Smooth muscle cell (in vitro differentiated cells): ENCODE results near the gene CPNE5. TPM values are rescaled to one million over a fixed set of nuclear protein-coding genes. Genes with fewer than 3 reads are reported as not detected.

ENCODE experiments used
- DNase-seq: peaks from one replicate; lab custom pipeline; 2025; ENCODE audit not compliant: unreplicated experiment; lab: John Stamatoyannopoulos, UW
- H2AFZ ChIP-seq: fragments of 200-600 bp; sonication (generic); 2 replicates; pipeline ENCODE4 v1.6.0; 2016; ENCODE audit warnings: antibody characterized with exemption, low read depth, mild to moderate bottlenecking
- H3F3A ChIP-seq: fragments of 200-600 bp; sonication (generic); 2 replicates; pipeline ENCODE4 v1.6.0; 2017; ENCODE audit warnings: antibody characterized with exemption, low read depth
- H3K27ac ChIP-seq: fragments of 200-600 bp; sonication (generic); 2 replicates; pipeline ENCODE4 v1.5.1; 2016; ENCODE audit warnings: low read depth, mild to moderate bottlenecking
- H3K27me3 ChIP-seq: fragments of 200-600 bp; sonication (generic); 2 replicates; pipeline ENCODE4 v1.6.1; 2016; ENCODE audit warnings: low read depth, mild to moderate bottlenecking
- H3K36me3 ChIP-seq: fragments of 200-600 bp; sonication (generic); 2 replicates; pipeline ENCODE4 v1.5.1; 2016; ENCODE audit warnings: low read depth
- H3K4me1 ChIP-seq: fragments of 200-600 bp; sonication (generic); 2 replicates; pipeline ENCODE4 v1.5.1; 2016; ENCODE audit warnings: low read depth
- H3K4me2 ChIP-seq: fragments of 200-600 bp; sonication (generic); 2 replicates; pipeline ENCODE4 v1.6.0; 2016; ENCODE audit warnings: mild to moderate bottlenecking
- H3K4me3 ChIP-seq: fragments of 200-600 bp; sonication (generic); 2 replicates; pipeline ENCODE4 v1.5.1; 2016; ENCODE audit warnings: mild to moderate bottlenecking
- H3K79me2 ChIP-seq: fragments of 200-600 bp; sonication (generic); 2 replicates; pipeline ENCODE4 v1.6.0; 2016; ENCODE audit warnings: low read depth, mild to moderate bottlenecking
- H3K9ac ChIP-seq: fragments of 200-600 bp; sonication (generic); 2 replicates; pipeline ENCODE4 v1.6.0; 2016; ENCODE audit warnings: low read depth
- H3K9me3 ChIP-seq: fragments of 200-600 bp; sonication (generic); replicated peaks from 2 replicates; pipeline ENCODE4 v1.5.1; 2016; ENCODE audit warnings: low read depth
- H4K20me1 ChIP-seq: fragments of 200-600 bp; sonication (generic); 2 replicates; pipeline ENCODE4 v1.6.0; 2016; ENCODE audit warnings: low read depth
- CTCF ChIP-seq: fragments of 200-600 bp; sonication (generic); IDR thresholded peaks from 2 replicates; pipeline ENCODE4 v1.5.1; 2017; ENCODE audit warnings: borderline replicate concordance, mild to moderate bottlenecking, antibody characterized with exemption; ENCODE audit not compliant: insufficient read depth, poor library complexity, severe bottlenecking
- WGBS: methylation state at CpG from one replicate; pipeline ENCODE4 v1.1.7; 2016; ENCODE audit warnings: low lambda C conversion rate; 5-methylcytosine and 5-hydroxymethylcytosine counted together
- polyA plus RNA-seq: library from polyadenylated mRNA; unstranded; fragments of >200 nt; fragmentation: Nextera tagmentation; extraction: Ambion mirVana; gene quantifications from 2 replicates; pipeline ENCODE4 v1.2.1, GENCODE V29; 2016
- total RNA-seq: library from RNA; depleted of rRNA; stranded (reverse); fragments of >200 nt; gene quantifications from 2 replicates; pipeline ENCODE4 v1.2.3, GENCODE V29; 2014

CPNE5 gene
- total and polyA plus RNA-seq, 2 experiments from 2014 or later, result 1.0 TPM; not detected in 1

DNA sequence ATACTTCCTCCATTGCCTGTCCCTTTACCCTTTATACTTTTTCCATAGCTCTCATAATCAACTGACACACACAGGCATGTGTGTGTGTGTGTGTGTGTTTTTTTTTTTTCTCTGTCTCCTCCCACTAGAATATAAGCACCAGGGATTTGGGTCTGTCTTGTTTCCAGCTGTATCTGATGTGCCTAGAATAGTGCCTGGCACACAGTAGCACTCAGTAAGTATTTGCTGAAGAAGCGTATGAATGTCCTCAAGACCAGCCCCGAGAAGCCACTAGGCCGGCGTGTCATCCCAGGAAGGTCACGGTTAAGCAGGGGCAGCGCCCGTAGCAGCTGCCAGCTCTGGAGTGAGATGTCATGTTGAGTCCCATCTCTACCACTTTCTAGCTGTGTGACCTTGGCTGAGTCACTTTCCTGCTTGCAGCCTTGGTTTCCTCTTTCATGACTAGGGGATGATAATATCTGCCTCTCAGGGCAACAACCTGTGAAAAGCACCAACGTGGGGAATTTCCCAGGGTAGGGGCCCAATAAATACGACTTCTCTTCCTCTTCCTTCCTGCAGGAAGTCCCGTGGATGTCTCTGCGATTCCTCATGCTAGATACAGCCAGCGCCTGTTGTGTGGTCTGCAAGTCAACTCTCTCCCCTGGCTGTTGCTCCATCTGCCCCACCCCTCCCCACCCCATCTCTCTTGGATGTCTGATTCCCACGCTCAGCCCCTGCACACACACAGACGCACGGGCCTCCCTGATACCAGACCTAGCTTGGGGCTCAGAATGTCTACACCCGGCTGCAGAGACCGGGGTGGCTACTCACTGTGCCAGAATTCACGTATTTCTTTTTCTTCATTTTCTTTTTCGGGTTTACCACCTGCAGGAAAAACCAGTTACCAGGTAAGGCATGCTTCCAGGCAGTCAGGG lies 83.6 kb downstream of the CPNE5 start:
- no peak for TF ChIP-seq CTCF
- no peak for DNase-seq

GRCh38 chr6:36754582-36755434 lies 84.4 kb downstream of the CPNE5 start:
- no peaks in the 10 kb centered on the region for H3K79me2 ChIP-seq
- H4K20me1 ChIP-seq, result no peaks in the 10 kb centered on the region
- H3K27me3 ChIP-seq, result no peaks in the 10 kb centered on the region
- no peak overlapping the region for H3K9ac ChIP-seq
- no peaks in the 10 kb centered on the region for H3F3A ChIP-seq
- WGBS, result 91% methylated on average over 9 of the region's 9 CpGs
- no peak overlapping the region for H2AFZ ChIP-seq
- no peak overlapping the region for H3K4me2 ChIP-seq
- H3K36me3 ChIP-seq, result no peaks in the 10 kb centered on the region
- no peak for TF ChIP-seq CTCF
- no peaks in the 10 kb centered on the region for H3K4me1 ChIP-seq
- no peaks in the 10 kb centered on the region for H3K9me3 ChIP-seq
- no peak for DNase-seq
- no peak overlapping the region for H3K4me3 ChIP-seq
- no peak overlapping the region for H3K27ac ChIP-seq

More for the DNA sequence above, 83.6 kb downstream of the CPNE5 start:
- no peaks in the 10 kb centered on the region for H3K79me2 ChIP-seq
- no peak overlapping the region for H3K27ac ChIP-seq
- no peaks in the 10 kb centered on the region for H3K9me3 ChIP-seq
- no peaks in the 10 kb centered on the region for H3F3A ChIP-seq
- H3K4me2 ChIP-seq, result no peak overlapping the region
- no peaks in the 10 kb centered on the region for H4K20me1 ChIP-seq
- no peak overlapping the region for H3K4me3 ChIP-seq
- no peaks in the 10 kb centered on the region for H3K27me3 ChIP-seq
- H3K36me3 ChIP-seq, result no peaks in the 10 kb centered on the region
- H3K4me1 ChIP-seq, result no peaks in the 10 kb centered on the region
- 82% methylated on average over 19 of the region's 19 CpGs for WGBS
- H3K9ac ChIP-seq, result no peak overlapping the region
- no peak overlapping the region for H2AFZ ChIP-seq

GRCh38 chr6:36753671-36754405 lies 85.4 kb downstream of the CPNE5 start:
- no peak overlapping the region for H3K9ac ChIP-seq
- WGBS, result 63% methylated on average over 7 of the region's 7 CpGs
- TF ChIP-seq CTCF, result no peak

More at GRCh38 chr6:36753671-36754405, 85.4 kb downstream of the CPNE5 start:
- Histone ChIP-seq H4K20me1 (no peaks in the 10 kb centered on the region), H3K79me2 (no peaks in the 10 kb centered on the region), H3K27me3 (no peaks in the 10 kb centered on the region), H3K36me3 (no peaks in the 10 kb centered on the region), H3K27ac (no peak overlapping the region), H3K9me3 (no peaks in the 10 kb centered on the region), H3F3A (no peaks in the 10 kb centered on the region), H3K4me2 (no peak overlapping the region), H3K4me3 (no peak overlapping the region), H2AFZ (no peak overlapping the region), H3K4me1 (no peaks in the 10 kb centered on the region)
- no peak for DNase-seq
